Jurkat, Clone E6-1 (cell line): ENCODE data around the gene FAM72B.
A peak's percentile ranks its signal among the peaks of the same experiment; 100 is the strongest.
"Not testable (repeated sequence)": the region's sequence is repeated elsewhere in the genome, so short reads cannot be mapped to it uniquely, and the experiment has no call there.

Experiments used
- DNase-seq: peaks from one replicate; pipeline ENCODE4 v3.0.0-alpha.2; 2011; ENCODE audit warnings: low read depth, low spot score
- H3K4me3 ChIP-seq: 2 replicates; pipeline ENCODE4 v1.5.1; 2011; ENCODE audit warnings: mild to moderate bottlenecking, low read length, control low read depth, moderate library complexity

Gene FAM72B

GRCh38 chr1:121200985-121201981, 17.1 kb upstream of the FAM72B start:
- not testable (repeated sequence) for DNase-seq, H3K4me3 ChIP-seq

- not testable (repeated sequence) for H3K4me3 ChIP-seq, DNase-seq
These were observed 16.1 kb upstream of the FAM72B start for GRCh38 chr1:121200232-121200631.

DNA sequence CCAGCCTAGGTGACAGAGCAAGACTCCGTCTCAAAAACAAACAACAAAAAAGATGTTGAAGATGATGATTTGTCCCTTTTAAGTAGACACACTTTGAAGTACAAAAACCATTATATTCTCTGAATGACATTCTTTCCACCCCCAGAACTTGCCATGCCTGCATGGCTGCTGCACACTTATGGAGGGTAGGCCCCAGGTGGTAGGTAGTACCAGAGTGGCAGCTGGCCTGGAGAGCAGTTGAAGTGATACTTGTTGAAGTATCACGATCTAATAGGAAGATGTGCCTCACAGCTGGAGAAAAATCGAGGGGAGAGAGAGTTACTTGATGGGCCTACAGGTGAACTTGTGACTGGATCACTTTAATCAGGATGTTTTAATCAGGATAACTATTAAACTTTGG, 15.6 kb upstream of the FAM72B start:
- not testable (repeated sequence) for DNase-seq, H3K4me3 ChIP-seq

- DNase-seq, H3K4me3 ChIP-seq: not testable (repeated sequence)
These were observed 13.1 kb upstream of the FAM72B start for GRCh38 chr1:121197095-121197882.

DNA sequence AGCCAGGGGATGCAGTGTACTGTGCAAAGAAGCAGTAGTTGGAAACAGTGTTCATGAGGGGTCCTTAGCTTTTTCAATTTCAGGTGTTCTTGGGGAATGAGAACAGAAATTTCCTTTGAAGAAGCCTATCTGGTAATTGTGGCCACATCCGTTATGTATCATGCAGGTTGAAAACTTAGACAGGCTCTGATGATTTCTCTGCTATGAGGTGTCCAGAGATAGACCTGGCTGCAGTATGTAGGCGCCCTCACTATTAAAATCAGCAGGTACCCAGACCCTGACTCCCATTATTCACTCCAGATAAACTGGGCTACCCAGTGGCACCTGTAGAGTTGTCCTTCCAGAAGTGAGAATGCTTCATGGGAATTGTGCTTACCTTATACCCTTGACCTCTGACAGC, 8.4 kb upstream of the FAM72B start:
- not testable (repeated sequence) for H3K4me3 ChIP-seq, DNase-seq

- DNase-seq, H3K4me3 ChIP-seq: not testable (repeated sequence)
These were observed 3.8 kb upstream of the FAM72B start for GRCh38 chr1:121187914-121188313.

GRCh38 chr1:121186191-121186590, 2.1 kb upstream of the FAM72B start:
- H3K4me3 ChIP-seq, DNase-seq: not testable (repeated sequence)

DNA sequence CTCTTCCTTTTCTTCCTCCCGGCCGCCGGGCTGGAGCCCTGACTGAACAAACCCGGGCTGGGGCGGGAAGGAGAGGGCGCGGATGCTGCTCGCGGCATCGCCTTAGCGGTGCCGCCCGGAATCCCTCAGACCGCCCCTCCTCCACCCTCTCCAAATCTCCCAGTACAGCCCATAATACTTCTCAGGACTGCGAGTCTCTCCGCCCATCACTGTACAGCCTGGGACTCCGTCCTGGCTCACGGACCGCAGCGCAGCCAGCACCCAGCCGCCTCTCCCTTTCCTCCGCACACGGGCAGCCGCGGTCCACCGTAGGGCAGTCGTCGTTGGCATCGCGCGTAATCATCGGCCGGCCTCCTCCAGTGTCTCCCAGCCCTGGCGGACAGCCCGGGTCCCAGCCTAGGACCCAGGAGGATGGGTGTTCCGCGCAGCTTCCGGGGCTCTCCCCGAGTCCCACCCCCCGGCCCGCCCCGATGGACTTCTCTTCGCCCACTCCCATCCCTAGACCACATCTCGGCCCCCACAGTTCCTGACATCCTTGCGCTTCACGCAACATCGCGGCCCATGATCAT, 1.1 kb upstream of the FAM72B start:
- DNase-seq, result not testable (repeated sequence)
- peak overlapping the region; percentile 40 for H3K4me3 ChIP-seq

GRCh38 chr1:121183867-121184266, 273 bp downstream of the FAM72B start:
- DNase-seq, result not testable (repeated sequence)

DNA sequence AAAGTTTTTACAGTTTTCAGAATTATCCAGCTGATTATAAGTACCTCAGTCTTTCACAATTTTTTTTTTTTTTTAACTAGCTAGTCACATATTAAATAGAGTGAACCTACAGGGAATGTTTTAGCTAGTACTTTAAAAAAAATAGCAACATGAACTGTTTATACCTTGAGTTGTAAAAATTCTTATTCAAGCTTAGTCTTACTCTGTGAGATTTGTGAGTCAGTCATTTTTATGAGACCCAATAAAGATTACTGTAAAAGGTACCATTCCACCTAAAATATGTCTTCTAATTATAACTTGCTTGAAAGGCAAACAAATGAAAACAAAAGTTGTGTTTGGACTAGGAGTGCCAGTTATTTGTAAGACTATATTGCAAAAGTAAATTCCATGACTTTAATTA, 5.9 kb downstream of the FAM72B start:
- not testable (repeated sequence) for DNase-seq, H3K4me3 ChIP-seq

More at GRCh38 chr1:121183867-121184266, 273 bp downstream of the FAM72B start:
- peak overlapping the region; percentile 50 for H3K4me3 ChIP-seq

- not testable (repeated sequence) for DNase-seq
These were observed 7.5 kb downstream of the FAM72B start for GRCh38 chr1:121176649-121177048.

DNA sequence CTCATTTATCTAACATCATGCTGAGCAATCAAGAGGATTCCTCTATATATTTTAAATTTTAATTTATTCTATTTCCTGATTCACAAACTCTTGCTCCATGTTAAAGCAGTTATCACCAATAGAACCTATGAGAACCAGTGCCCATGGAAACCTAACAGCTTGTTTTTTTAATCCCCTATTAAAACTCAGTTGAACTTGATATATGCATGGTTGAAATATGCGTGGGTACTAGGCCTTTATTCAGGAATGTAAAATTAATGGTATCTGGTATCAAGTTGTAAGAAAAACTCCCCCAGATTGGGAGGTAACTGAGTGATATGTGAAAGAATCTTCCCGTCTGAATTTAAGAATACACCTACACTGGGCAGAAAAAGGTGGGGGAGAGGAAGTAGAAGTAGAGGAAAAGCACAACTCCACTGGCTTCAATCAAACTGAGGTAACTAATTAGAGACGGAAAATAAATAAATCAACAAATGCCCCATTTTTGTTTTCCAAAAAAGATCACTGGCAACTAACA, 15.9 kb downstream of the FAM72B start:
- not testable (repeated sequence) for DNase-seq

More at GRCh38 chr1:121176649-121177048, 7.5 kb downstream of the FAM72B start:
- H3K4me3 ChIP-seq, result not testable (repeated sequence)

GRCh38 chr1:121167225-121167738, 16.9 kb downstream of the FAM72B start:
- not testable (repeated sequence) for DNase-seq

More for the DNA sequence above, 15.9 kb downstream of the FAM72B start:
- not testable (repeated sequence) for H3K4me3 ChIP-seq

DNA sequence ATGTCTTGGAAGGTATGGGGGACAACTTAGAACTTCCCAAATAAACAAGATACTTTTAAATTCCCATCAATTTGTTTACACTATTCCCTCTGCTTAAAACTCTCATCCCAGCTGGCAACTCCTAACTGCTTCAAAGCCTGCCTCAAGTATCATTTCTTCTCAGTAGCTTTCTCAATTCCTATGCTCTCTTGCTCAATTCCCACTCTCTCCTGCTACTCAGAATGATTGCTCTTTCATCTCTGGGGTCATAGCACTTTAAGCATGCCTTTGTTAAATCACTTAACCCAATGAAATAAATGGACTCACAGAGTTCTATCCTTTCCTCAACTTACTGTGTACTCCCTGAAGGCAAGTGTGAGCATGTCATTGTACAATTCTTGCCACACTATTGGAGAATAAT, 18.8 kb downstream of the FAM72B start:
- DNase-seq, H3K4me3 ChIP-seq: not testable (repeated sequence)

More at GRCh38 chr1:121167225-121167738, 16.9 kb downstream of the FAM72B start:
- H3K4me3 ChIP-seq, result not testable (repeated sequence)

GRCh38 chr1:121163850-121164757, 20.0 kb downstream of the FAM72B start:
- H3K4me3 ChIP-seq, DNase-seq: not testable (repeated sequence)

DNA sequence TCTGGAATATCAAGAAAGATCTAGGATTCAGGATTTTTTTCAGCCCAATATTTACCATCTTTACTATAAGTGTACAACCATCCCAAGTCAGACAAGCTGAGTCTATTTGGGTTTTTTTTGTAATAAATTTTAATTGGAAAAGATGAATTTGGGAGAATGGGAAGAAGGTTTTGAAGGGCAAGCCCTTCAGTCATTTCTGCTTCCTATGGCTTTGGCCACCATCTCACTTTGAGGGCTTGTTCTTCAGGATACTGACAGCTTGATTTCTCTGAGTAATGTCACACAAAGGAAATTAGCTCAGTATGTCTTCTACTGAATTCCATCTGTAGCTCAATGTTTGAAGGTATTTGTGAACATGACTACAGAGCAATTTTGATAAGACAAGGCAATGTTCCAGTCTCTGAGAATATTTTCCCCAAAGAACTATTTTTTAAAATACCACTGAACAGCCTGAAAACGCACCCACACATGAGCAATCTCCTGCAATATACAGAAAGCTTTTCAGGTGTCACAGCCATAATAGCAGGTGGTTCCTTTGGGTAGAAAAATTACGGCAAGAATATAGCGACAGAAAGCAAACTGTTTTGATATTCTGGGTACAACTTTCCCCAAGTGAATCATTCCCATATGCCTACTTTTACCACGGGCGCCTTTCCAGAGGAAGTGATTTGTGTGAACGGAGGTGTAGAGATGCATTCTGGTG, 22.8 kb downstream of the FAM72B start:
- not testable (repeated sequence) for H3K4me3 ChIP-seq, DNase-seq

GRCh38 chr1:121160118-121160517, 24.0 kb downstream of the FAM72B start:
- H3K4me3 ChIP-seq, DNase-seq: not testable (repeated sequence)
